Vagina (tissue), 2 donors: ENCODE data around the gene GVQW3. TPM values are rescaled to one million over a fixed set of nuclear protein-coding genes. Genes with fewer than 3 reads are reported as not detected.
A peak's percentile ranks its signal among the peaks of the same experiment; 100 is the strongest.

Source experiments
- DNase-seq, 2 donors: peaks; one replicate each; pipeline ENCODE4 v3.0.0-alpha.2; 2017; ENCODE audit errors: extremely low spot score in 2 of 2
- H3K27ac ChIP-seq: fragments of 200-600 bp; sonication (generic); one replicate; pipeline ENCODE4 v1.5.1; 2019
- H3K27me3 ChIP-seq: fragments of 200-600 bp; sonication (generic); one replicate; pipeline ENCODE4 v1.5.1; 2019
- H3K36me3 ChIP-seq, 2 donors: fragments of 200-600 bp; sonication (generic); one replicate each; pipeline ENCODE4 v1.5.1; 2017 to 2019
- H3K4me1 ChIP-seq: fragments of 200-600 bp; sonication (generic); one replicate; pipeline ENCODE4 v1.5.1; 2019
- H3K4me3 ChIP-seq, 2 donors: fragments of 200-600 bp; sonication (generic); 1 replicate in 1 of 2; 2 replicates in 1 of 2; pipeline ENCODE4 v1.5.1; 2016 to 2019
- H3K9me3 ChIP-seq: fragments of 200-600 bp; sonication (generic); one replicate; pipeline ENCODE4 v1.5.1; 2019
- POLR2A ChIP-seq, 2 donors: fragments of 450-650 bp; IDR thresholded peaks; one replicate each; pipeline ENCODE4 v1.6.1; 2017; ENCODE audit warnings: antibody characterized with exemption in 2 of 2, mild to moderate bottlenecking in 2 of 2, moderate library complexity in 2 of 2
- POLR2AphosphoS5 ChIP-seq, 2 donors: sonication (generic); formaldehyde crosslinking; IDR thresholded peaks; one replicate each; pipeline ENCODE4 v1.9.0; 2017; ENCODE audit warnings: antibody characterized with exemption in 2 of 2, mild to moderate bottlenecking in 2 of 2, low read depth in 1 of 2; ENCODE audit not compliant: insufficient read depth in 1 of 2
- intact Hi-C: fragments of 100-400 bp; cut with DNase I; formaldehyde crosslinking; loops from one replicate; pipeline ENCODE4 v1.15.1; 2023
- total RNA-seq: library from RNA; depleted of rRNA; stranded (reverse); fragments of >200 nt; gene quantifications from one replicate; pipeline ENCODE4 v1.2.3, GENCODE V29; 2016
- TF ChIP-seq, protein P1 (sequence below), 3 experiments: fragments of 450-650 bp in 2 of 3; fragments of 200-600 bp in 1 of 3; sonication (generic) in 1 of 3; IDR thresholded peaks; one replicate each; pipeline ENCODE4 v1.5.1; 2017 to 2019; ENCODE audit warnings: antibody characterized with exemption in 3 of 3, mild to moderate bottlenecking in 2 of 3, moderate library complexity in 2 of 3

GVQW3 gene
- total RNA-seq, 1 donor from 2014 or later: 1.2 TPM

DNA sequence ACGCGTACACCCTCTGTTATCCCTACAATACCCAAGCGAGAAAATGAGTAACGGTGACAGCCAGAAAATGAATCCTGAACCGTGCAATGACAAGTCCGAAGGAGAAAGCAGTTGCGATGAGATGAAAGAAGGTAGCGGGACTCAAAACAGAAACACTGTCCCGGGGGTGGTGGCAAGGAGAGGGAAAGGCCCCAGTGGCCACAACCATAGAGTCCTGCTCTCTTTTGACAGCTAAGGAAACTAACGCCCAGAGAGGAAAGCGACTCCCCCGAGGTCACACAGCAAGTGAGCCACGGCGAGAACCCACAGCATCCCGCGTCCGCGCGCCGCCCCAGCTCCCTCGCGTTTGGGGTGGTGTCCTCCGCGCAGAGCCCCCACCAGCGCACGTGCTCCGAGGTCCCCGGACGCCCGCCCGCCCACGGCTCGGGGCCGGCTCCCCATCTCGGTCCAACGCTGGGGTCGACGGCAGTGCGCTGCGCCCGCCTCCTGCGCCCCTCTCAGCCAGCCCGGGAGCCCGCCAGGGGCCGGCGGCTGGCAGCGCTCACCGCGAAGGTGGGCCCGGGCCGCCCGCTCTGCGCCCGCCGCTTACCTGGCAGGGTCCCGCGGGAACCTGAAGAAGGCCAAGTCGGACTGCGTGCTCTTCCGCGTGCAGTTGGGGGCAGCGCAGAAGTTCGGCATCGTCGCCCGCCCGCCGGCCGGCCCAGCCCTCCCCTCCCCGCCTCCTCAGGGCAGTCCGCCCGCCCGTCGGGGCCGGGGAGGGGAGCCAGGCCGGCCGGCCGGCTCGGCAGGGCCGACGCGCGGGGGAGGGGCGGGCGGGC lies 755 bp upstream of the GVQW3 start:
- Histone ChIP-seq H3K9me3 (no peaks in the 10 kb centered on the region), H3K27ac (peak overlapping the region; percentile 78), H3K36me3 (no peaks in the 10 kb centered on the region), H3K27me3 (no peaks in the 10 kb centered on the region), H3K4me3 (peak overlapping the region; percentile 74 to 95), H3K4me1 (peaks cover 35% of the 10 kb centered on the region)
- DNase-seq: no peak
- intact Hi-C loops: no loop called here
- TF ChIP-seq, protein P1, sequence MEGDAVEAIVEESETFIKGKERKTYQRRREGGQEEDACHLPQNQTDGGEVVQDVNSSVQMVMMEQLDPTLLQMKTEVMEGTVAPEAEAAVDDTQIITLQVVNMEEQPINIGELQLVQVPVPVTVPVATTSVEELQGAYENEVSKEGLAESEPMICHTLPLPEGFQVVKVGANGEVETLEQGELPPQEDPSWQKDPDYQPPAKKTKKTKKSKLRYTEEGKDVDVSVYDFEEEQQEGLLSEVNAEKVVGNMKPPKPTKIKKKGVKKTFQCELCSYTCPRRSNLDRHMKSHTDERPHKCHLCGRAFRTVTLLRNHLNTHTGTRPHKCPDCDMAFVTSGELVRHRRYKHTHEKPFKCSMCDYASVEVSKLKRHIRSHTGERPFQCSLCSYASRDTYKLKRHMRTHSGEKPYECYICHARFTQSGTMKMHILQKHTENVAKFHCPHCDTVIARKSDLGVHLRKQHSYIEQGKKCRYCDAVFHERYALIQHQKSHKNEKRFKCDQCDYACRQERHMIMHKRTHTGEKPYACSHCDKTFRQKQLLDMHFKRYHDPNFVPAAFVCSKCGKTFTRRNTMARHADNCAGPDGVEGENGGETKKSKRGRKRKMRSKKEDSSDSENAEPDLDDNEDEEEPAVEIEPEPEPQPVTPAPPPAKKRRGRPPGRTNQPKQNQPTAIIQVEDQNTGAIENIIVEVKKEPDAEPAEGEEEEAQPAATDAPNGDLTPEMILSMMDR (IDR thresholded peaks at IDR 0.05): no peak
- TF ChIP-seq POLR2A (IDR thresholded peaks at IDR 0.05): no peak
- TF ChIP-seq POLR2AphosphoS5 (IDR thresholded peaks at IDR 0.05; ENCODE audit: insufficient read depth in 1 of 2, low read depth in 1 of 2): no peak

DNA sequence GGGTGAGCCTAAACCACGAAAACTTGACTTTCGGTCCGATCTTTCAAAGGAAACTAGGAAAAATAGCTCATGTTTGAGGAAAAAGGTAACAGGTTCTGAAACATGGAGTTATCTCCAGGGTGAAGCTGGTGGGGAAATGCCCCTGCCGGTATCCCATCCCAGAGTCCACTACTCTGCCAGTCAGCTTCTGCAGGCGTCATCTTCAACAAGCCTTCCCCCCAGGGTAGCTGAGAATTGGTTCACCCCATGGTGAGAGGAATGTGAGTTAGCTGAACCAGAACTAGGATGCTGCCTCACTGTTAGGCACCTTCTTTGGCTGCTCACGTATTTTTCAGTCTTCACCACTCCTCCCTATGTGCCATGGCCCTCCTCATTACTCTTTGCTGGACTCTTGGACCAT lies 1.1 kb downstream of the GVQW3 start:
- Histone ChIP-seq H3K36me3 (no peaks in the 10 kb centered on the region), H3K4me1 (peaks cover 35% of the 10 kb centered on the region), H3K4me3 (peak overlapping the region in 1 of 2 donors; percentile 74), H3K9me3 (no peaks in the 10 kb centered on the region), H3K27ac (no peak overlapping the region), H3K27me3 (no peaks in the 10 kb centered on the region)
- DNase-seq: no peak
- intact Hi-C loops: no loop called here
- TF ChIP-seq POLR2AphosphoS5 (IDR thresholded peaks at IDR 0.05; ENCODE audit: insufficient read depth in 1 of 2, low read depth in 1 of 2): no peak
- TF ChIP-seq POLR2A (IDR thresholded peaks at IDR 0.05): no peak
- TF ChIP-seq, protein P1 (IDR thresholded peaks at IDR 0.05): no peak

DNA sequence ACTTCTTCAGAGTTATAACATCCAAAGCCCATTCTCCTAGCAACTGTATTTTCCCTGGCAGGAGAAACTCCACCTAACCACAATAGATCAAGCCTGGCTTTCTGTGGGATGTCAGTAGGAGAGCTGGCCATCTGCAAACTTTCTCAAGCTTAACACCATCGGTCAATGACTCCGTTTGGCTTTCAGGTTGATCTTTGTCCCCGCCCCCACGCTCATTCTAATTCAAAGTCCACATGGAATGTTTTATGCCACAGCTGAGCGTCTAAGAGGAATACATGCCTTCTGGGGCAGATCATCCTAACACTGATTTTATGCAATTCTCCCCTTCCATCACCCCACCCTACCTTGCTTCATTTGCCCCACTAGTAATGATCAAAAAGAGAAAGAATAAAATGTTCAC lies 4.8 kb downstream of the GVQW3 start:
- TF ChIP-seq, protein P1 (IDR thresholded peaks at IDR 0.05): no peak
- TF ChIP-seq POLR2A (IDR thresholded peaks at IDR 0.05) (no peak), POLR2AphosphoS5 (IDR thresholded peaks at IDR 0.05; ENCODE audit: insufficient read depth in 1 of 2, low read depth in 1 of 2) (no peak)
- Histone ChIP-seq H3K4me1 (peaks cover 17% of the 10 kb centered on the region), H3K4me3 (no peak overlapping the region), H3K36me3 (no peaks in the 10 kb centered on the region), H3K27me3 (no peaks in the 10 kb centered on the region), H3K27ac (no peak overlapping the region), H3K9me3 (no peaks in the 10 kb centered on the region)
- DNase-seq: peak in 1 of 2 donors; percentile 20
- intact Hi-C loops: no loop called here

DNA sequence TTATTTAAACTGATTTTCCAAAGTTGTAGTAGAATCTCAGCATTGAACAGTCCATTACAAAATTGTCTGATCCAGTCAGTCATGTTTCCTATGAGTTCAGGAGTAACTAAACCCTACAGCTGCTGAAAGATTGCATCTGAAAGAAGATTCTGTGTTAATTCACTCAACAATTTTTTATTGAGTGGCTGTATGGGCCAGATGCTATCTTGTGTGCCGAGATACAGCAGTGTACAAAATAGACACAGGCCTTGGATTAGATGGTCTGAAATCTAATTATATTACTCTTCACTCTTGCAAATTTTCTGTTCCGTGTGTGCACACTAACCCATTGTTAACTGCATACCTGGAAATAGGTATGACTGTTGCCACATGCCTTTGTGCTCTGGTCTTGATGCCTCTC lies 7.3 kb downstream of the GVQW3 start:
- TF ChIP-seq POLR2AphosphoS5 (IDR thresholded peaks at IDR 0.05; ENCODE audit: insufficient read depth in 1 of 2, low read depth in 1 of 2) (no peak), POLR2A (IDR thresholded peaks at IDR 0.05) (no peak)
- TF ChIP-seq, protein P1 (IDR thresholded peaks at IDR 0.05): no peak
- Histone ChIP-seq H3K9me3 (no peaks in the 10 kb centered on the region), H3K4me3 (no peak overlapping the region), H3K27ac (no peak overlapping the region), H3K36me3 (no peaks in the 10 kb centered on the region), H3K4me1 (no peaks in the 10 kb centered on the region), H3K27me3 (no peaks in the 10 kb centered on the region)
- DNase-seq: no peak
- intact Hi-C loops: no loop called here

DNA sequence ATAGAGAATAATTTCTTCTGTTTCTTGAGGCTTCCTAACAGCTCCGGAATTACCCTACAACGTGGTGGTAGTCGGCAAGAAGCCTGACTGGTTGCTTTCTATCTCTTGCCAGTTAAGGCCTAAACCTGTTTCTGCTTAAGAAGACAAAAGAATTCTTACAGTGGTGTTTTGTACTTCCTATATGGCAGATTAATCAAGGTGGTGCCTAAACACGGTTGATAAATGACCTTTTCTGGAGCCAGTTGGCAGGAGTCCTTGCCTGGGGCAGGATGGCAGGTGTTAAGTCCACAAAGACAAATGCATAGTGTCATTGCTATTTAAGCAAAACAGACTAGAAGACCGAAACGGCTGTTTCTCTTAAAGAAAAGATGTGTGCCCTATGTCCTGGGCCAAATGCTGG lies 9.9 kb downstream of the GVQW3 start:
- intact Hi-C loops: no loop called here
- DNase-seq: peak in 1 of 2 donors; percentile 10
- no peak overlapping the region for H3K27ac ChIP-seq

More for the DNA sequence above, 9.9 kb downstream of the GVQW3 start:
- Histone ChIP-seq H3K36me3 (no peaks in the 10 kb centered on the region), H3K9me3 (no peaks in the 10 kb centered on the region), H3K27me3 (no peaks in the 10 kb centered on the region), H3K4me1 (no peaks in the 10 kb centered on the region), H3K4me3 (no peak overlapping the region)
- no peak for TF ChIP-seq POLR2A (IDR thresholded peaks at IDR 0.05)
- TF ChIP-seq, protein P1 (IDR thresholded peaks at IDR 0.05): no peak
- TF ChIP-seq POLR2AphosphoS5 (IDR thresholded peaks at IDR 0.05; ENCODE audit: insufficient read depth in 1 of 2, low read depth in 1 of 2): no peak
